PC-3 (cell line): ENCODE measurements around the gene CERS2.

Experiments used
- EZH2 ChIP-seq: fragments of 300-600 bp; sonication (generic); IDR thresholded peaks from one replicate; pipeline ENCODE4 v1.6.1; 2017; ENCODE audit warnings: antibody characterized with exemption, mild to moderate bottlenecking, low read length; ENCODE audit not compliant: unreplicated experiment
- EZH2phosphoT487 ChIP-seq: fragments of 300-600 bp; sonication (generic); IDR thresholded peaks from 2 replicates; pipeline ENCODE4 v1.6.1; 2018; ENCODE audit warnings: mild to moderate bottlenecking, antibody characterized with exemption, low read length, borderline replicate concordance
- TF ChIP-seq, protein P1 (sequence below): fragments of 300-600 bp; sonication (generic); conservative IDR thresholded peaks from 2 replicates; pipeline ENCODE4 v1.5.1; 2017; ENCODE audit warnings: antibody characterized with exemption, low read depth, mild to moderate bottlenecking, low read length

DNA sequence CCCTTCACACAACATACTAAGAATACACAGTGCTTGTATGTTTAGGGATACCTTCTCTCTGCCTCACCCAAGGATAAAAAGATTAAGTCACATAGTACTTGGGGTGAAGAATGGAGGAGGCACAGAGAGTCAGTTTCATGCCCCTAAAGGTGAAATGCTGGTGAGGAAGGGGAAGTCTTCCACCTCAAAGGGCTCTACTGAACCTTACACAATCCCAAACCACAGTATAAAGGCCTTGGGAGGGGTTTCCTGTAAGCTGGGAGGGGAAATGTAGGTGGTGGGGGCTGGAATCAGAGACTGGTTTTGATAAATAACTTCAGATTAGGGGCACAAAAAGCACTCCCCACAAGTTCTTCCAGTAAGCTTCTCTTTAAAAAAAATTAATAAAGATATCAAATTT lies 28.5 kb upstream of the CERS2 start:
- TF ChIP-seq, protein P1, sequence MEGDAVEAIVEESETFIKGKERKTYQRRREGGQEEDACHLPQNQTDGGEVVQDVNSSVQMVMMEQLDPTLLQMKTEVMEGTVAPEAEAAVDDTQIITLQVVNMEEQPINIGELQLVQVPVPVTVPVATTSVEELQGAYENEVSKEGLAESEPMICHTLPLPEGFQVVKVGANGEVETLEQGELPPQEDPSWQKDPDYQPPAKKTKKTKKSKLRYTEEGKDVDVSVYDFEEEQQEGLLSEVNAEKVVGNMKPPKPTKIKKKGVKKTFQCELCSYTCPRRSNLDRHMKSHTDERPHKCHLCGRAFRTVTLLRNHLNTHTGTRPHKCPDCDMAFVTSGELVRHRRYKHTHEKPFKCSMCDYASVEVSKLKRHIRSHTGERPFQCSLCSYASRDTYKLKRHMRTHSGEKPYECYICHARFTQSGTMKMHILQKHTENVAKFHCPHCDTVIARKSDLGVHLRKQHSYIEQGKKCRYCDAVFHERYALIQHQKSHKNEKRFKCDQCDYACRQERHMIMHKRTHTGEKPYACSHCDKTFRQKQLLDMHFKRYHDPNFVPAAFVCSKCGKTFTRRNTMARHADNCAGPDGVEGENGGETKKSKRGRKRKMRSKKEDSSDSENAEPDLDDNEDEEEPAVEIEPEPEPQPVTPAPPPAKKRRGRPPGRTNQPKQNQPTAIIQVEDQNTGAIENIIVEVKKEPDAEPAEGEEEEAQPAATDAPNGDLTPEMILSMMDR: no peak
- TF ChIP-seq EZH2: no peak
- TF ChIP-seq EZH2phosphoT487: no peak
